CD4-positive, alpha-beta T cell treated with Interferon gamma for 1 hour (primary cell): ENCODE data around the gene C11orf52.

Experiments used
- DNase-seq: peaks from one replicate; pipeline ENCODE4 v3.0.0-alpha.2; 2020

C11orf52 gene

DNA sequence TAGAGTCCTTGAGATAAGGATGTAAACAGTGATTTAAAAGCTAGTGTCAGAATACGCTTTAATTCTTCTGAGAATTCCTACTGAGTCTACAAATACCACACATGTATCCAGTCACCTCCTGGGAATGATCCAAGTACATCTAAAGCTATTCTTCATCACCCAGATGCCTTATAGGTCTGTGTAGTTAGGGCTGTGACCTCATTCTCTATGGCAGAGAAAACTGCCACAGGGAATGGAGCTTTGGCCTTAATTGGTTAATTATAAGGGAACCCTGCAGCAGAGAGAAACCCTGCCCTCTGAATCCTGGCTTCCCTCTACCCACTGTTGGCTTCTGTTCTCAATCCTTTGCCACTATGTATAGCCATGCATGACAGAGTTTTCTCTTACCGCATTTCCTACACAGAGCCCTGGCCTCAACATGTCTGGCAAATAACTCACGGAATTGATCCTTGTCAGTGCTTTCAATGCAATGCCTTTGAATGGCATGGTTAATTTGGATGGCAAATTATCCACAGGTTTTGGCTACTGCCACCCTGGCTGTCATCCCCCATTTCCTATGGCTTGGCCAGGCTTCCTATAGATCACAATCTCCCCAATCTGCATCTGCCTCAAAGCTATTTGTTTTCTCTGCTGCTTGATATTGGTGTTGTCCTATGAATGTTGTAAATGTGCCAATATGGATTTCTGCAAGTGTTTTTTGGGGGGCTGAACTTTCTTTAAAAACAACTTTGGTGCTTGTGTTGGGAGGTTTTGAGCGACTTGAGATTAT is 21.3 kb downstream of the C11orf52 start:
- DNase-seq, result no peak

DNA sequence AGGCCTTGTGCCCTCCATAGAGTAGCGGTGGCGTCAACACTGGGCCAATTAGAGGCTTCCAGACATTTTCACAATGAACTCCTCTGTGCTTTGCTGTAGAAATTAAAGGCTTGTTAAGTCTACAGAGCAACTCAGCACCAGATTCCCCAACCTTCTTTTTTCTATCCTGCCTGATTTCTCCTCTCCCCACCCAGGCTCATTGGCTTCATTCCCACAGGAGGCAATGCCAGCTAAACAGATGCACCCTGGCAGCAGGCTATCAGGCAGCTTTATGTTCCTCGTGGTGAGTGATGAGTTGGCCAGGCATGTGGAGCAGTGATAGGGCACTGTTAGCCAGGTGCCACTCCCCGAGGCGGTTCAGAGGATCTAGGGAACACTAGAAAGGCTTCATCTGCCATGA is 23.2 kb downstream of the C11orf52 start:
- DNase-seq, result no peak

DNA sequence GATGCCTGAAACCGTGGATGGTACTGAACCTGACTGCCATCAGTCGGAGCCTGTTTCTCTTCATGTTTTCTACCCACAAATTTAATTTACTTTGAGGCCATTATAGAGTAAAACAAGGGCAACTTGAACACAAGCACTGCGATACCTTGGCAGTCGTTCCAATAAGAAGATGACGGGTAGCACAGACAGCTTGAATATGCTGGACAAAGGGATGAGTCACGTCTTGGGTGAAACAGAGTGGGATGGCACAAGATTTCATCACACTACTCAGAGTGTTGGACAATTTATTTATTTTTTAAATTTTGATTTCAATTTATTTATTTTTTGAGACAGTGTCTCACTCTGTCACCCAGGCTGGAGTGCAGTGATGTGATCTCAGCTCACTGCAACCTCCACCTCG is 24.1 kb downstream of the C11orf52 start:
- no peak for DNase-seq

DNA sequence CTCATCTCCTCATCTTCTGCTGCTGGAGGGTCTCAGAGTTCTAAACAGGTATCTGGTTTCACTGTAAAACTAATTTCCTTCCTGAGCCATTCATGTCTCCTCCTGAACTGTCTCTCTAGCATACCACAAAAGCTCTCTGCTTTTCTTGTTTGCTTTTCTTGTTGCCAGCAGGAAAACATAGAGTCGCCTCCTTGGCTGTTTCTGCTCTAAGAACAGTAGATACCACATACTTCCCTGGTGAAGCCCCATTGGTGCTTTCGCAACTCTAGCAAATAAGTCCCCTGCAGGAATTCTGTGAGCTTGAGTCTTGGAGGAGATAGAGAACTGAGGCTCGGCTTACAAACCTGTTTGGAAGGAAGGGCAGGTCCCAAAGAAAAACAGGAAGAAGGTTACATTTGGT is 25.4 kb downstream of the C11orf52 start:
- no peak for DNase-seq

DNA sequence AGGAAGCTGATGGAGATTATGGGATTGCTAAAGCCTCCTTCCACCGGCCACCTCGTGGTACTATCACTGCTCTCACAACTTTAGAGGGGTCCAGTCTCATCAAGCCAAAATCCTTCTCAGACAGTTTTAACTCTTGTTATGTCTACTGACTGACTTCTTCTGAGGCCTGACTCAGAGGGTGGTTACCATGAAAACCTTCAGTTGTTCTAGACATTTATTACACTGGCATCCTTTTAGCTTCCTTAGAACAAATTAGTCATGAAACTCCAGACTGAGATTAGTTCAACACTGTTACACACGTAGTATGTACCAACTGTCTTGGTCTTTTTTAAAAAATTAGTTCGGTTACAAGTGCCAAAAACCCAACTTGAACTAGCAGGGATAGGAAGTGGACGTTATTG is 25.9 kb downstream of the C11orf52 start:
- no peak for DNase-seq

DNA sequence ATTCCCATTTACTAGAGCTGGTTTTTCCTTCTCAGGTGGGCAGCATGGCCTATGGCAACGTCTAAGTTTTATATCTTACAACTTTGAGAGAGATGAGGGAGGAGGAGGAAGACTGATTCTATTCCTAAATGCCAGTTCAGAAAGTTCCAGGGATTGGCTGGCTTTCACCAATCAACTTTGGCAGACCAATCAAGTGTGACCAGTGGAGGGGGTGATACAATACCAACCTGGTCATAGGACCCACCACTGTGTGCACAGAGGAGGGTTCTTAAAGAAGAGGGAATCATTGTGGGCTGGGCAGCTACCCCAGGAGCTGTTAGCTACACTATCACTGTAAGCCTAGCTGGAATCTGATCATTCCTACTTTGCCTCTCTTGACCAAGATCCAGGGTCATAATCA is 26.5 kb downstream of the C11orf52 start:
- DNase-seq, result no peak

DNA sequence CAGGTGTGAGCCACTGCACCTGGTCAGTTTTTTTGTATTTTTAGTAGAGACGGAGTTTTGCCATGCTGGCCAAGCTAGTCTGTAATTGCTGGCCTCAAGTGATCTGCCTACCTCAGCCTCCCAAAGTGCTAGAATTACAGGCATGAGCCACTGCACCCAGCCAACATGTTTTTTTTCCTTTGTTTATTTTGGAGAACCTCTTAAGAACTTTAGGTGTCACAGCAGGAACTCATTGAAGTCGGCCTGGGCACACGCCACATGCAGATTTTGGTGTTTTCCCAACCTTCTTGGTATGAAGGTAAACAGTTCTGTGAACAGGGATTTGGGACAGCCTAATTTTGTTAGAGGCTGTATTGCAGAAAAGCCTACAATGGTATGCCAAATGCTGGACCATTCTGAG is 27.8 kb downstream of the C11orf52 start:
- DNase-seq, result no peak

DNA sequence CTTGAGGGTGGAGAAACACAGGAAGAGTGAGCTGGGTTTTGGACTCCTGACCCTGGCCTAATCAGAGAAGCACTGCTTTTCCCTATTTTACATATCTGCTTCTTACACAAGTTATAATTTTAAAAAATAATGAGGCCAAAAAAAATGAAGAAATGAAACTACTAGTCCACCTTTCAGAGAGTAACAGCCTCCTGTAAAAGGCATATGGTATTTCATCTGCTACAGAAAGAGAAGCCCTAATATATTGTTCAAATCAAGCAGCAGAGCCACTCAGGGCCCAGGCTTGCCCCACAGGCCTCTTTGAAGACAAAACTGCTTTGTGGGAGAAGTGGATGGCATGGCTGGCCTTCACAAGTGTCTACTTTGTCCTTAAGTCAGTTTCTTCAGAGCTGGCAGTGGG is 28.4 kb downstream of the C11orf52 start:
- no peak for DNase-seq

DNA sequence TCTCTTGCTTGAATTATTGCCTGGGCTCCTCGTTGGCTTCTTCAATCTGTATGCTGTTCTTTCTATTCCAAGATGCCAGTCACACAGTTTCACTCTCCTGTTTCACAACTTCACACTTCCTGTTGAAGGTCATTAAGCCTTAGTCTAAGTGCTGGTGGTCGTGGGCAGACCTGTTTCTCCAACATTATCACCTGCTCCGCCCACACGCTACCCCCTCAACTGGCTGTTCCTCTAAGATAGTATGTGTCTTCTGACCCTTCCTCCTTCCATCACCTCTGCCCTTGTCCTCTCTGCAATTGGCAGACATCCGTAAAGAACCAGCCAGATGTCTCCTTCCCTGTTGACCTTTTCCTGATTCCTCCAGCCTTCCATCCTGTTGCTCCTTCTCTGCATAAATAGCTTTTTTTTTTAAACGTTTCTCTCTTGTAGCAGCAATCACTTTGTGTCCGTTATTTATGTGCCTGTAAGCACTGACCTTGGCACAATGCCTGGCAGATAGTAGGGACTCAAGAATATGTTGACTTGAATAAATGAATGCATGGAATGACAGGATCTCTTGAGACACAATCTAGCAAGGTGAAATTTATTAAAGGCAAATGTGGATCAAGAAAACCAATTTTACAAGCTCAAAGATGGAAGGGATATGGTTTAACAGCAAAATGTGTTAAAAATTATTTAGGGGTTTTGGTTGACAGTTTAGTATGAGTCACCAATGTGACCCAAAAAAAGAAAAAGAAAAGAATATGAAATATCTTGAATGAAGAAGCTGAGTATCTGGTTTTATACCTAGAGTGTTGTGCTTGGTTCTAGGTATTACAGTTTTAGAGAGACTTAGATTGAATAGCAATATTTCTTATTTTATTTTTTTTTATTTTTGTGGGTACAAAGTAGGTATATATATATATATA is 31.1 kb downstream of the C11orf52 start:
- no peak for DNase-seq

DNA sequence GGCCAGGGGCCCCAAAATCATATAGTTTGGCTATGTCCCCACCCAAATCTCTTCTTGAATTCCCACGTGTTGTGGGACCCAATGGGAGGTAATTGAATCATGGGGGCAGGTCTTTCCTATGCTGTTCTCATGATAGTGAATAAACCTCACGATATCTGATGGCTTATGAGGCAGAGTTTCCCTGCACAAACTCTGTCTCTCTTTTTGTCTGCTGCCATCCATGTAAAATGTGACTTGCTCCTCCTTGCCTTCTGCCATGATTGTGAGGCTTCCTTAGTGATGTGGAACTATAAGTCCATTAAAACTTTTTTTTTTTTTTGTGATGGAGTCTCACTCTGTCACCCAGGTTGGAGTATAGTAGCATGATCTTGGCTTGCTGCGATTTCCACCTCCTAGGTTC is 32.9 kb downstream of the C11orf52 start:
- no peak for DNase-seq

DNA sequence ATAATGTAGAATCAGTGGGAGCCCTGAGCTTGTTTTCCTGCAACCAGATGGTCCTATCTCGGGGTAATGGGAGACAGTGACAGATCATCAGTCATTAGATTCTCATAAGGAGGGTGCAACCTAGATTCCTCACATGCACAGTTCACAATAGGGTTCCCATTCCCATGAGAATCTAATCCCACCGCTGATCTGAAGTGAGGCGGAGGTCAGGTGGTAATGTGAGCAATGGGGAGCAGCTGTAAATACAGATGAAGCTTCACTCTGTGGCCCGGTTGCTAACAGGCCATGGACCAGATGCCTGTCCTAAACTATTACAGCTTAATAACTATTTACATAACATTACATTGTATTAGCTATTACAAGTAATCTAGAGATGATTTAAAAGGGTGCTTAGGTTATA is 35.4 kb downstream of the C11orf52 start:
- DNase-seq, result no peak

DNA sequence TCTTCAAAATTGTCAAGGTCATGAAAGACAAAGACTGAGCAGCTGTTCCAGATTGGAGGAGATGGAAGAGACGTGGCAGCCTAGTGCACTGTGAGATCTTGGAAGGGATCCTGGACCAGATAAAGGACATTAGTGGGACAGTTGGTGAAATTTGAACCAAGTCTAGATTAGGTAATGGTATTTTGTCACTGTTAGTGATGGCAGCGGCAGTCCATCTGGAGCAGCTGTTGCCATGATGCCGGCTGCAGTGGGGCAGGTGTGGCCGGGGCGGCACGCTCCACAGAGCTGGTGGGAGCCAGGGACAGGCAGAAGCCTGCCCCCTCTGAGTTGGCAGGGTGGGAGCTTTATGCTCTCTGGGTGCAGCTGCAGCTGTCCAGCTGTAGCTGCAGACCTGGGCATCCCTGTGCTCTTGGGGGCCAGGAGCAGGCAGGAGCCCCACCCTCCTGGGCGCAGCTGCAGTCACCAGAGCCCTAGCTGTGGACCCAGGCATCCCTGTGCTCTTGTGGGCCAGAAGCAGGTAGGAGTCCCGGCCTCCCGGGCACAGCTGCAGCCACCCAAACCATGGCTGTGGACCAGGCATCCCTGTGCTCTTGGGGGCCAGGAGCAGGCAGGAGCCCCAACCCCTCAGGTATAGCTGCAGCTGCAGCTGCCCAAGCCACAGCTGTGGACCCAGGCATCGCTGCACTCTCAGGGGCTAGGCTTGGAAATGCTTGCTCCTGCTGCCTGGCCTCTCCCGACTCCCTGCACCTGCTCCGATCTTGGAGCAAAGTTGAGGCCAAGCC is 39.1 kb downstream of the C11orf52 start:
- DNase-seq, result no peak

DNA sequence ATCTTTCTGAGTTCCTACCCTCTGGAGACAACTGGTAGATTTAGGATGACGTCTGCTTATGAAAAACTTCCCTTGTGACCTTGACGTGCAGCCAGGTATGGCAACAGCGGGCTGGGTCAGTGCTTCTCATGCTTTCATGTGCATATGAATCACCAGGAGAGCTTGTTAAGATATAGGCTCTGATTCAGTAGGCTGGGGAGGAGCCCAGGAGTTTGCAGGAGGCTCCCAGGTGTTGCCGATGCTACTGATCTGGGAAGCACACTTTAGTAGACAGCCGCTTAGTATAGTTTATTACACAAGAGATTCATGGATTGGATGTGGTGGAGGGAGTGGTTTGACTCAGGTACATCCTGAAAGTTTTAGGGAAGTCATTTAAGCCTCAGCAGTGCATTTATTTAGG is 42.2 kb downstream of the C11orf52 start:
- no peak for DNase-seq

DNA sequence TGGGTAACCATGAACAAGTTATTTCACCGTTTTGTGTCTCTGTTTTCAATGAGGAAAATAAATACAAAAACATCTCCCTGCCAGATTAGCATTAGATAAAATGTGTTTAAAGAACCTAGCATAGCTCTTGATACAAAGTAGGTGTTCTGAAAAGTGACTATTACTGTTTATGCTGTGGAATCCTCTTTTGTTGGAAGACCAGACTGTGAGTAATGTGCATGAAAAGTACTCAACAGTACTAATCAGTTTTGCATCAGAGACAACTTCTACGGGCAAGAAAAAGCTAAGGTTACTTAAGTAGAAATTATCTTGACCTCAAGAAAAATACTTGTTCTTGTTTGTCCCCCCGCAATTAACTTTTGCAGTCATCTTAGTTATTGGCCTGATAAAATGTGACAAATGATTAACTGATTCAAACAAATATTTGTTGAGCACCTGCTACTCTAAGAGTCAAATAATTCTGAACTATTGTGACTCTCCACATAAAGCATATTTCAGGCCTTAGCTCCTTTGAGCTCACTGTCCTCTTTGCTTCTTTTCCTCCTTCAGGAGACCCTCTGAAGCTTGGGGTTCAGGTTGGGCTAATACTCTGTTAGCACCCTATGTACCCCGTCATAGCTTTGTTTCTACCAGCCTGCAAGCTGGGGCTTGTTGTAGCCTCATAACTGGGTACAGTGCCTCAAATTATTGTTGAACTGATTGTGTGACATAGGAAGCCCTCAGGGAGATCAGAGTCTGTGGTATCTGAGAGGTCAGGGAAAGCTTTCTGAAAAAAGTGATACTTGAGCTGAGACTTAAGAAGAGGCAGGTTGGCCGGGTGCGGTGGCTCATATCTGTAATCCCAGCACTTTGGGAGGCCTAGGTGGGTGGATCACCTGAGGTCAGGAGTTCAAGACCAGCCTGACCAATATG is 42.9 kb downstream of the C11orf52 start:
- no peak for DNase-seq

DNA sequence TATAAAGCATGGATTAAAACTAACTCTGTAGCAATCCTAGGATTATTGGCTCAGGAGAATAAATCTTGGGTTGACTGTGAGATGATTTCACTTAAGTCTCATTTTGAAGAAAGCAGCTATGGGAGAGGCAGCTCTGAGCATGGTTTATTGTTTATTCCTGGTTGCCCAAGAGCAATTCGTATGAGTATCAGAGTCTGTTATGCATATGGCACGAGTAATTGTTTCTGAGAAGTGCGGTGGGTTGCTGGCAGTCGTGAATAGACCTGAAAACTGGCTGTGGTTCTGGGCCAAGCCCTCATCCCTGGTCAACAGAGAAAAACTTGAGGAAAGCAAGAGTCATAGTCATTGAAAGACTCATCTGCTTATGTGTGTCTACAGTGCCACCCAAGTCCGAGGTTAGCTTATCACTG is 45.2 kb downstream of the C11orf52 start:
- DNase-seq, result no peak

DNA sequence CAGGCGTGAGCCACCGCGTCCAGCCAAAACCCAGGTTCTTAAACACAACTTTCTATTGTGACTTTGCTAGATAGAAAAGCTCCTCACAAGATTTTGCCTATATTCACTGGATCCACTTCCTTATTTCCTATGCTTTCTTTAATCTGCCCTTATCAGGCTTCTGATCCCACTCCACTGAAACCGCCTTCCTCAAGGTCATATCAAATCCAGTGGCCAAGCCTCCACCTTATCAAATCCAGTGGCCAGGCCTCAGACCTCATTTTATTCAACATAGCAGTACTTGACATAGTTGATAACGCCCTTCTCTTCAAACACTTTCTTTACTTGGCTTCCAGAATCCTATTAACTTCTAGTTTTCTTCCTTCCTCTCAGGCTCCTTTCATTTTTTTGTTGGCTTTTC is 48.0 kb downstream of the C11orf52 start:
- no peak for DNase-seq

DNA sequence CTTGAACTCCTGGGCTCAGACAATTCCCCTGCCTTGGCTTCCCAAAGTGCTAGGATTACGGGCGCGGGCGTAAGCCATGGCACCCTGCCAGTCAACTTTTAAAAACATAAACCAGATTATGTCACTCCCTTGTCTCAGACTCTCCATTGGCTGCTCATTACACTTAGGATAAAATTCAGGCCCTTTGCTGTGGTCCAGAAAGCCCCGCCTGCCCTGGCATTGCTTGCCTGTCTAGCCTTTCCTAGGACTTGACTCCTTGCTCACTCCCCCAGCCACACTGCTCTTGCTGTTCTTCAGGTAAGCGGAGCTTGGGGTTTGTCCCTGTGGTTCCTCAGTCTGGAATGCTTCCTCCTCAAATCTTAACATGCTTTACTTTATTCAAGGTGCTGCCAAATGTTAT is 48.9 kb downstream of the C11orf52 start:
- no peak for DNase-seq

DNA sequence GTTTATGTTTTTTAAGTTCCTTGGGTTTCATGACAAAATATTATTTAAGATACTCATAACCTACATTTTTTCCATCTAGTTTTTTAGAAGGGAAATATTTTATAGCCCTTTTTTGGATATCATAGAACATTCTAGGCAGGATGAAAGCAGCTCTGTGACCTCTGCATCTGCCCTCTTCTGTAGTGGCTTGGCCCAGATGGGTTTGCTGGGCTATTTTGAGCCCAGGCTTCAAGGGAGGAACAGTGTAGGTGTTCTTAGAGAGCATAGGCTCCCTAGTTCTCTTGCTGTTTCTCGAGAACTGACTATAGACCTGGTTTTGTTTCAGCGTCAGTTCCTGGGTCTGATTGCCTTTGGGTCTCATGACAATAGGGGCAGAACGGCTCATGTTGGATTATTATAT is 50.6 kb downstream of the C11orf52 start:
- no peak for DNase-seq

DNA sequence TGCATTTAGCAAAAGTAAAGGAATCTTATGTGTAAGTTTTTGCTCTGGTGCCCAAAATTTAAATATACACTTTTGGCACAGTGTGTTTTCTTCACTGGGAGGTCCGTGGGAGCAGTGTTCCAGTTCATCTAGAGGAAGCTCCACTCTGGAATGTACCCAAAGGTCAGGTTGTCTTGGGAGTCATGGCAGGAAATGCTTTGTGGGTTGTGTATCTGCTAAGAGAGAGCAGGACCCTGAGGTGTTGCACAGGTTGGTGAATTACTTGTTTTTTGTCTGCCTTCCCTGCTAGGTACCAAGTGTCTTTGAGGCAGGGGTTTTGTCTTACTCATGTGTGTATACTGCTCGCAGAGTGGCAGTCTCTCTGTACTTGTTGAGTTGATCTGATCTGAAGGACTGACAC is 55.7 kb downstream of the C11orf52 start:
- no peak for DNase-seq

DNA sequence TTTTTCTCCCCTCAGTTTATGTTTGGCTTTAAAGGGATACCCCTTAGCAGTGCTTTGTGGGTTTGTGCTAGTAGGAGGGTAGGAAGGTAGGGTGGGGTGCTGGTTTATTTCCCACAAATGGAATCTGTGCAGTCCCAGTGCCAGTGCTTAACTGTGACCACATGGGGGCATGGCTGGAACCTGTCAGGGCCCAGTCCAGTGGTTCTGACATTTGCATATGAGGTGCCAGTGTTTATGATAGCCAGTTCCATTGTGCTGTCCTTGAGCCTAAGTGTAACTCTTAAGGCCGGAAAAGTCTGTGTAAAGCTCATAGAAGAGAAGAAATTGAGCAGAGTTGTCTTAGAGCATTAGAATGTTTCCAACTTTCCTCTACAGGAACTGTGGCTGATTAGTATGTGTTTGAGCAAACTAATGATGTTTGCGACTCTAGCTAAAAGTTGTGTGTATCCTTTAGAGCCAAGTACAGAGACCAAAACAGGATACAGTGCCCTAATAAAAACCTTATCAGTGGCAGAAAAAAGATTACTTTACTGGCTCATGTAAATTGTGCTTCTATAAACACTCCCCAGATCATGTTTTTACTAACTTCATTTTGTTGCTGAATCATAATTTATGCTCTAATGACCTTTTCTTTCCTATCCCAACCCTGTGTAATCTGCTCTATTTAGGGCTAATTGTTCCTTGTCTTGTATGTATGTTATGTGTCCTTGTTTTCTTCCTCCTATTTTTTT is 56.5 kb downstream of the C11orf52 start:
- no peak for DNase-seq

DNA sequence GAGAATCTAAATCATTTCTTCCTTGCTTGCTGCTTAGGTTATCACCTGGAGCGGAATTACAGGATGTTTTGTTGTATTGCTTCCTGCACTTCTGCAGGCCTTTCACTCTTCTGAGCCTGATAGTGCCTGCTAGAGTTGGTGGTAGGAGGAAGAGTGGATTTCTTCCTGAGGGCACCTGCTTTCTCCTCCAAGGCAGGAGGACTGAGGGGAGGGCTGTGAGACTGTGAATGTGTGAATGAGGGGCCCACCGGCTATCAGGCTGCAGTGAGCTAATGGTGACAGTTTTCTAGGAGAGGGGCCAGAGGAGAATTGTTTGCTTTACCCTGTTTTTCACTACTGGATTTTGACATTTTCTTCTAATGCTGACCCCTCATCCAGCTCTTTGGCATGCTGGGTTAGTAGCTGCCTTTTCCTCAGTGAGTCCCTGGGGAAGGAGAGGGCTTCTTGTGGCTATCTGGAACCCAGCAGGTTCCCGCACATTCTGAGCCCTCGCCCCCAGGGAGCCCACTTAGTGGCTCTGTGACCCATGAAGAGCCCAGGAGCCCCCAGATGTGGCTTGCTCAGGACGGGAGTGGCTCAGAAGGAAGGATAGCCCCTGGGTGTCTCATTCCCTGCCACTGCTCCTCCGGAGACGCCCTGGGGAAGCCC is 57.5 kb downstream of the C11orf52 start:
- DNase-seq, result no peak
